Fibroblast of skin of back (primary cell): Measurements from ENCODE around the gene ATXN7L3B. TPM values are rescaled to one million over a fixed set of nuclear protein-coding genes. Genes with fewer than 3 reads are reported as not detected.
"Not testable (repeated sequence)": the region's sequence is repeated elsewhere in the genome, so short reads cannot be mapped to it uniquely, and the experiment has no call there.

Experiments used
- DNase-seq: peaks from one replicate; pipeline ENCODE4 v3.0.0-alpha.2; 2013
- polyA plus RNA-seq, 2 experiments: library from polyadenylated mRNA; unstranded; fragments of 120-200 nt; gene quantifications; one replicate each; pipeline ENCODE4 v1.2.1, GENCODE V29; 2013; ENCODE audit not compliant: insufficient read length in 2 of 2

Gene ATXN7L3B
- polyA plus RNA-seq (2013, experiment 1 of 2; ENCODE audit: insufficient read length) = 20.8 TPM
- 20.0 TPM for polyA plus RNA-seq (2013, experiment 2 of 2; ENCODE audit: insufficient read length)

DNA sequence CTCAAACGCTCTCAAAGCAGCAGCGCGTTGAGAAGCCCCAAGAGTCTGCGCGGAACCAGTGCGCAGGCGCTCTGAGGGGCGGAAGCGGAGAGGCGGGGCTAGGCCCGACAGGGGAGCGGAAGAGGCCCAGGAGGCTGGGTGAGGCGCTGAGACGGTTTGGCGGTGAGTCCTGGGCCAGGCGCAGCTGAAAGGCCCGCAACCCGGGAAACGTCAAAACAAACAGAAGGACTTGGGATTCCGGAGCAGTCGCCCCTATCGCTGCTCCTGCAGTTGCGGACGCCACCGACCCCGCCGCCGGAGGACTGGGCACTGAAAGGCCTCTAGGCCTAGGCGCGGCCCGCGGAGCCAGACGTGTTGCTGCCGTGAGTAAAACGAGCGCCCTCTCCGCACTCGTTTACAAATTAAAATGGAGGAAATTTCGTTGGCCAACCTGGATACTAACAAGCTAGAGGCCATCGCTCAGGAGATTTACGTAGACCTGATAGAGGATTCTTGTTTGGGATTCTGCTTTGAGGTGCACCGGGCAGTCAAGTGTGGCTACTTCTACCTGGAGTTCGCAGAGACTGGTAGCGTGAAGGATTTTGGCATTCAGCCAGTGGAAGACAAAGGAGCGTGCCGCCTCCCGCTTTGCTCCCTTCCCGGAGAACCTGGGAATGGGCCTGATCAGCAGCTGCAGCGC lies at the start of gene ATXN7L3B:
Gene ATXN7L3B, plus strand, starts transcription at position 129 of the 679 bp plus-strand sequence. Its CDS starts 278 bp downstream, at position 407.
- DNase-seq = peak; percentile 94

GRCh38 chr12:74488134-74488533 lies 49.5 kb upstream of the ATXN7L3B start:
- no peak for DNase-seq

DNA sequence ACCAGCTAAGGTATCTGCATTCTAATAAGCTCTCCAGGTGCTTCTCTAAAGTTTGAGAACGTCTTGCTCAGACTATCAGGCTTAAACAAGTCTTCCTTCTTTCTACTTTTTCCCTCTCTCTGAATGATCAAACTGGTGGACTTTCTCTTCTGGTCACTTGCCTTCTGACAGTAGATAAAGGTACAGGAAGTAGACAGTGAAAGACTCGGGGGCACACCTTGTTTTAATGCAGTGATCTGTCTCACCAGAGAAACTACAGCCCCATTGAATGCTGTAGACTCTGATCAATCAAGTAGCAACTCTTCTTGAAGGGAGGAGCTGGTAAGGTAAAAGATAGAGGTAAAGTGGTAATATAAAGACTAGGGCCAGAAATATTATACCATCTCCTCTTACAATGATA lies 48.1 kb upstream of the ATXN7L3B start:
- no peak for DNase-seq

GRCh38 chr12:74490390-74491064 lies 47.1 kb upstream of the ATXN7L3B start:
- DNase-seq = no peak

- no peak for DNase-seq
Observed at GRCh38 chr12:74491374-74491773, 46.3 kb upstream of the ATXN7L3B start.

GRCh38 chr12:74499192-74499591 lies 38.4 kb upstream of the ATXN7L3B start:
- DNase-seq = no peak

- DNase-seq = not testable (repeated sequence)
Observed at GRCh38 chr12:74508873-74509657, 28.6 kb upstream of the ATXN7L3B start.

- DNase-seq = no peak
Observed at GRCh38 chr12:74509886-74510285, 27.7 kb upstream of the ATXN7L3B start.

- DNase-seq = no peak
Observed at GRCh38 chr12:74514098-74514872, 23.4 kb upstream of the ATXN7L3B start.

- no peak for DNase-seq
Observed at GRCh38 chr12:74515849-74516248, 21.8 kb upstream of the ATXN7L3B start.

GRCh38 chr12:74526535-74526934 lies 11.1 kb upstream of the ATXN7L3B start:
- DNase-seq = no peak

DNA sequence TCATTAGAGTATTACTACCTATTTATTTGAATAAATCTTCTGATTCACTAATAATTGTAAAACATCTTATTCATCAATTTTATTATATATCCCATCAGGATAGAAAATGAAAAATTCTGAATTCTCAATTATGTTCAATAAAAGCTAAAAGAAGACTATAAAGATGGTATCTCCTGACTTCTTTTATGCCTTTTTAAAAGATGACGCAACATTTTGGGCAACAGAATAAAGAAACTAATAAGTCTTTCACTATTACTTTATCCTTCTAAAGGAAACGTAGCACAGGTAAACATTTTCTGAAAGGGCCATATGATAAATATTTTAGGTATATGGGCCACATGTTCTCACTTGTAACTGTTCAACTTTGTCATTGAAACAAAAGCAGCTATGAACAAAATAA lies 10.1 kb upstream of the ATXN7L3B start:
- DNase-seq = no peak

GRCh38 chr12:74530676-74531075 lies 7.0 kb upstream of the ATXN7L3B start:
- DNase-seq = no peak

DNA sequence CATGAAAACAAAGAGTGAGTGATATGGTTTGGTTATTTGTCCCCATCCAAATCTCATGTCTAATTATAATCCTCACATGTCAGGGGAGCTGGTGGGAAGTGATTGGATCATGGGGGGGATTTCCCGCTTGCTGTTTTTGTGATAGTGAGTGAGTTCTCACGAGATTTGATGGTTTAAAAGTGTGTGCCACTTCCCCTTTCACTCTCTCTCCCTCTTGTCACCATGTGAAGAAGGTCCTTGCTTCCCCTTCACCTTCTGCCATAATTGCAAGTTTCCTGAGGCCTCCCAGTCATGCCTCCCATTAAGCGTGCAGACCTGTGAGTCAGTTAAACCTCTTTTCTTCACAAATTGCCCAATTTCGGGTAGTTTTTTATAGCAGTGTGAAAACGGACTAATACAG lies 2.1 kb upstream of the ATXN7L3B start:
- DNase-seq = no peak

DNA sequence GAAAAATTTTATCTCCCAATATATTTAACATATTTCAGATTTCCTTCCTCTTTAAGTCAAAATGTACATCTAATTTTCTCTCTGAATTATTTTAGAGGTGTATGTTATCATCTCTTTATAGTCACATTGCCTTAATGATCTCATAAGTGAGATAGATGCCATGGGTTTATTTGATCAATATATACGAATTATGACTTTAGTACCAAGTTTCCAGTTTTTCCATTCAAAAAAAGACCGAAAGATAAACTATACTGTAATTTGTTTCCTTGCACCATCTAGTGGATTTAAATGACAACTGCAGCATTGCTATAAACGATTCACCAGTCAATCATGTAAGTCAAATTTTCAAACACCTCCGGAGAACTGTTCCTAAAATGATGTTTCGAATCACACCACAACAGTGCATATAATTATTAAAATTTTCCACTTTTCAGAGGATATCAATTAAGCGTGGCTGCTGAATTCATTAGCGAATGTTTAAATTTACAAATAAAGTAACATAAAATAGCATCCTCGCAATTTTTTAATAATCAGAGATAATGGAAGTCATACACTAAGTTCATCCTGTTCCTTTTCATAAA lies 419 bp upstream of the ATXN7L3B start:
- DNase-seq = peak; percentile 68

DNA sequence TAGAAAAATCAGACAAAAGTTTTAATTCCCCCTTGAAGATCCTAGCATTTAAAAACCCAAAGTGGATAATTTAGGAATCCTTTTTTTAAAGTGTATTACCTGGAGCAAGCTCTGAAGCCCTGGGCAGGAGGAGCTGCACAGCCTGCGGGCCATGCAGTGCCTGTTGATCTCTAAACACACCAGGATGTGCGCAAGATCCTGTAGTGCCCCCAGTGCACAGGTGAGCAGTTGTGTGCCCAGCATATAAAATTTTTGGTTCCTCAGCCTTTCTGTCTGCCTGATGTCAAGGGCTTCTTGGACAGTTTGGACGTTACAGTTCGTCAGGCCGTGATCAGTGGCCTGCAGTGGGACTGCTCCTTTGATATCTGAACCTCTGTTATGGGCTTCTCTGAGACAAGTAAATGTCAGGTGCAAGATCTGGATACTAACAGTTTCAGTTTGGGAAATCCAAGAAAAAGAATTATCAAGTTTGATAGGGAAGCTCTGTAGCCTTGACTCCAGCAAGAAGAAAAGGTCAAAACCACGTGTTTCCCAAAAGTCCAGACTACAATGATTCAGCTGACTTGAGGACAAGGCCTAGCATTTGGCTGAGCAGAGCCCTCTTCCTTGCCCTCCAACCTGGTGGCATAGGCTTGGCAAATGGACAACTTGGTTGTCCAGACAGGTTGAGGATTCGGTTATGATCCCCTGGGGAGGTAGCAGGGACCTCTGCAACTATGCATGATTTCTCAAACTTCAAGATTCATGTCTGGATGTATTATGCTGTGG lies 1.0 kb downstream of the ATXN7L3B start:
- DNase-seq = no peak

DNA sequence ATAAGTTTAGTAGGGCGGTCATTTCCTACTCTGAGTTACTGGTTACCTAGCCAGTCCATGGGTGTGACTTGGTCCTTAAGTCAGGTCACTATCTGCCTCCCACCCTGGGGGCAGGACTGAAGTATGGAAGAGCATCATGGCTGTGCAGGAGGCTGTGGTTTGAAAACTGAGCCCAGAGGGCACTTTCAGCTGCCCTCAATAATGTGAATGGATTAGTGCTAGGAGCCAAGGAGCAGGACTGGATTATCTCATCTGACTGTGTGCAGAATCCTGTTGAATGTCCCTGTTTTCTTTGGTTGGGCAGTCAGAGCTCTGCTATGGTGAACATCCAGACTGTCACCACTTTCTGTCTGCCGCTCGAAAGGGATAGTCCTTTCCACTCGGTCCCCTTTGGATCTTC lies 1.6 kb downstream of the ATXN7L3B start:
- no peak for DNase-seq

- no peak for DNase-seq
Observed at GRCh38 chr12:74539765-74540526, 2.3 kb downstream of the ATXN7L3B start.

DNA sequence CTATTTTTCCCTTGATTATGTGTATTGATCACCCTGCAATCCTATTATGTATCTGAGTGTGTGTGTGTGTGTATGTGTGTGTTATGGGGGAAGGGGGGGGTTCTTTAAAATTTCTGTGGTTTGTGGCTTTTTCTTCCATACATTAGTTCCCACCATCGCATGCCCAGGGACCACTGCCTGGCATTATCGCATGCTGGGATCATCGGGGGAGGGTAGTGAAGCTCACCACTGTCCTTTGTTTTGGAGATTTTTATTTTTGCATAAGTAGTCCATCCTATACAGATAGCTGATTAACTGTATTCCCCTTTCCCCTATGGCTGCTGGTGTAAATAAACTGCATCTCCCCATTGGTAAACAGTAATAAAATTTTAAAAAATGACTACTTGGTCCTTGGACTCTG lies 3.4 kb downstream of the ATXN7L3B start:
- DNase-seq = peak; percentile 1

- DNase-seq = no peak
Observed at GRCh38 chr12:74547249-74547648, 9.6 kb downstream of the ATXN7L3B start.

- DNase-seq = no peak
Observed at GRCh38 chr12:74551291-74551690, 13.7 kb downstream of the ATXN7L3B start.
